GM12891 (cell line): ENCODE measurements around the gene DIP2C.

Experiments
- PAX5 ChIP-seq: IDR thresholded peaks from 2 replicates; pipeline ENCODE4 v1.6.1; 2011; ENCODE audit warnings: low read length, moderate library complexity, mild to moderate bottlenecking; ENCODE audit not compliant: insufficient read depth, severe bottlenecking
- POLR2A ChIP-seq: IDR thresholded peaks from 2 replicates; pipeline ENCODE4 v1.6.1; 2011; ENCODE audit warnings: low read depth, low read length, control low read depth
- POLR2AphosphoS5 ChIP-seq: IDR thresholded peaks from 2 replicates; pipeline ENCODE4 v1.6.1; 2011; ENCODE audit warnings: low read depth, low read length, control low read depth
- POU2F2 ChIP-seq: IDR thresholded peaks from 2 replicates; pipeline ENCODE4 v1.6.1; 2011; ENCODE audit warnings: low read depth, mild to moderate bottlenecking, control low read depth, low read length, moderate library complexity
- SPI1 ChIP-seq: IDR thresholded peaks from 2 replicates; pipeline ENCODE4 v1.6.1; 2011; ENCODE audit warnings: low read depth, low read length, control low read depth
- TAF1 ChIP-seq: IDR thresholded peaks from 2 replicates; pipeline ENCODE4 v1.6.1; 2011; ENCODE audit warnings: low read depth, low read length, control low read depth

- TF ChIP-seq TAF1 (no peak), POLR2A (no peak), POLR2AphosphoS5 (no peak), SPI1 (no peak), PAX5 (no peak), POU2F2 (no peak)
These were observed 52.2 kb downstream of the DIP2C start for GRCh38 chr10:637221-637620.
